Lung microvascular endothelial cell (primary cell): Measurements from ENCODE around the gene FIZ1. TPM values are rescaled to one million over a fixed set of nuclear protein-coding genes. Genes with fewer than 3 reads are reported as not detected.
A peak's percentile ranks its signal among the peaks of the same experiment; 100 is the strongest.

Source experiments
- DNase-seq, 2 donors: peaks; one replicate each; pipeline versions ENCODE4 v3.0.0 to v3.0.0-alpha.2; 2010; ENCODE audit warnings: low read depth in 2 of 2
- total RNA-seq: library from RNA; depleted of rRNA; stranded (reverse); fragments of >200 nt; gene quantifications from 2 replicates; pipeline ENCODE4 v1.2.1, GENCODE V29; 2014

FIZ1 gene, protein sequence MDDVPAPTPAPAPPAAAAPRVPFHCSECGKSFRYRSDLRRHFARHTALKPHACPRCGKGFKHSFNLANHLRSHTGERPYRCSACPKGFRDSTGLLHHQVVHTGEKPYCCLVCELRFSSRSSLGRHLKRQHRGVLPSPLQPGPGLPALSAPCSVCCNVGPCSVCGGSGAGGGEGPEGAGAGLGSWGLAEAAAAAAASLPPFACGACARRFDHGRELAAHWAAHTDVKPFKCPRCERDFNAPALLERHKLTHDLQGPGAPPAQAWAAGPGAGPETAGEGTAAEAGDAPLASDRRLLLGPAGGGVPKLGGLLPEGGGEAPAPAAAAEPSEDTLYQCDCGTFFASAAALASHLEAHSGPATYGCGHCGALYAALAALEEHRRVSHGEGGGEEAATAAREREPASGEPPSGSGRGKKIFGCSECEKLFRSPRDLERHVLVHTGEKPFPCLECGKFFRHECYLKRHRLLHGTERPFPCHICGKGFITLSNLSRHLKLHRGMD
- total RNA-seq = 1.5 and 3.2 TPM in 2 replicates

DNA sequence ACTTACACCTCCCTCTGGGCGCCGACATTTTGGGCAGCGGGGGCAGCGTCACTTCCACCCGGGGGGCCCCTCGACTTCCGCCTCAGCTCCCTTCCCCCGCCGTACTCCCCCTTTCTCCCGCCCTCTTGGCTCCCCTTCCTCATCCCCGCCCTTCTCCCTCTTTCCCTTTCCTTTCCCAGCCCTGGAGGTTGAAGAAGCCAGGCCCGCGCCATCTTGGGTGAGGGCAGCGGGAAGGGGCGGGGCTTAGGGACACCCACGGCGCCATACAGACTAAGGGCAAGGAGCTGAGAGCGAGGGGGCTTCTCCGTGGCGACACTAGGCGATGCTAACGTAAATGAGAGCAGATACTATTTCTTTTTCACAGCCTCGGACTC, at the start of gene FIZ1:
TSS of gene FIZ1 (minus strand) at position 50 of the 374 bp plus-strand sequence. CDS start 1,652 bp downstream, outside the sequence.
- DNase-seq = peak; percentile 99

DNA sequence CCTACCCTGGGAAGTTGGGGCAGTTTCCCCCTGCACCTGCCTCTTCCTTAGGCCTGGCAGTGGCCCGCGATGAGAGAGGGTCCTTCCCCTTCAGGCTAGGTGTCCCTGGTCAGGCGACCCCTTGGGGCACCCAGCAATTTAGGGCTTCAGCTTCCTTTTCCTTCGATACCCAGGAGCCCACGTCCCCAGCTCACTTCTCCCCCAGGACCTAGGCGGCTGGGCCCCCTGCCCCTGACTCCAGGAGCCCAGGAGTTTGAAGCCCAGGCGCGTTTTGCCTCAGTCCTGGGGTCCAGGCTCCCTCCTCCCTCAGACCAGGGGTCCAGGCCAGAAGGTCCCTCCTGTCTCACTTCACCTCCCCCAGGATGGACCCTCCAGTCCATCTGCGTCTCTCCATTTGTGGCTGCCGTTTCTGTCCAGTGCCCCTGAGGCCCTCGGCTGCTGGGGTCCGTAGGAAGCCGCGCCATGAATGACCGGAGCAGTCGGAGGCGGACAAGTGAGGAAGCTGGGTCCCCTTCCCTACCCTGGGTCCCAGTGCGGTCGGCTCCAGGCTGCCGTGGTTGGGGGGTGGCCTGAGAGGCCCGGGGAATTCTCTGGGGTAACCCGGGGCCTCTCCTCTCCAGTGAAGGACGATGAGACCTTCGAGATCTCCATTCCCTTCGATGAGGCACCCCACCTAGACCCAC, 49.4 kb upstream of the FIZ1 start:
- DNase-seq = no peak

DNA sequence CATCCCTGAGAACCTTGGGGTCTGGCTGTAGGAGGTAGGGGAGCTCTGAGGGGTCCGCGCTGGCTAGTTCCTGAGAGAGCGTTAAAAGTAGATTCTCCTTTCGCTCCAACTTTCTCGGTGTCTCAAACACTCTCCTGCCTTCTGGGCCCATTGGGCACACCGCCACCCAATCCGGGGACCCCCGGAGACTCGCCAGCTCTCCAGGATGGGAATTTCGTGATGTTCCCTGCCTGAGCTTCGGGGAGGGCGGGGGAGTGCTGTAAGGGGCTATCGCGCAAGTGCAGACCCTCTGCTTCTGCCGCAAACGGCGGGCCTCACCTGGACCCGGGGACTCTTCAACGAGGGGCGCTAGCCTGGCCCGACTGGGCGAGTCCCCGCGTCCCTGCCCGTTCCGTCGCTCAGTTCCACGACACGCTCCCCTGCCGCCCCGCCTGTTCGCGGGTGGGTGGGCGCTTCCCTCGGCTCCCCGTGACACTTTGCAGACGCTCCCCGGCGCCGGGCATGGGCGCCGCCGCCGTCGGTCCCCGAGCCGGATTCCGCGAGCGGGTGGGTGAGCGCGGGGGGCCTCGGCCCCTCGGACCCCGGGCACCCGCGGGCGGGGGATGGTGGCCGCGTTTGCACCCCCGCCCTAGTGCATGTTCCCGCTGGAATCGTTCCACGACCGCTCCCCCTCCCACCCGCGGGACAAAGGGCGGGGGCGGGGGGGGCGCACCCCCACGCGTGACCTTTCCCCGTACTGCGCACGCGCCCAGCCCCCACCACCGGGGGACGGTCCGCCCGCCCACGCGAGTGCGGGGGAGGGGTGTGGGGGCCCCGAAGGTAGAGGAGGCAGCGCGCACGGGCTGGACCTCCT, 48.6 kb upstream of the FIZ1 start, which contains the start of gene CCDC106:
TSS of gene CCDC106 (plus strand) at position 481 of the 853 bp plus-strand sequence. CDS start 835 bp downstream, outside the sequence.
- peak; percentile 70 to 79 for DNase-seq

DNA sequence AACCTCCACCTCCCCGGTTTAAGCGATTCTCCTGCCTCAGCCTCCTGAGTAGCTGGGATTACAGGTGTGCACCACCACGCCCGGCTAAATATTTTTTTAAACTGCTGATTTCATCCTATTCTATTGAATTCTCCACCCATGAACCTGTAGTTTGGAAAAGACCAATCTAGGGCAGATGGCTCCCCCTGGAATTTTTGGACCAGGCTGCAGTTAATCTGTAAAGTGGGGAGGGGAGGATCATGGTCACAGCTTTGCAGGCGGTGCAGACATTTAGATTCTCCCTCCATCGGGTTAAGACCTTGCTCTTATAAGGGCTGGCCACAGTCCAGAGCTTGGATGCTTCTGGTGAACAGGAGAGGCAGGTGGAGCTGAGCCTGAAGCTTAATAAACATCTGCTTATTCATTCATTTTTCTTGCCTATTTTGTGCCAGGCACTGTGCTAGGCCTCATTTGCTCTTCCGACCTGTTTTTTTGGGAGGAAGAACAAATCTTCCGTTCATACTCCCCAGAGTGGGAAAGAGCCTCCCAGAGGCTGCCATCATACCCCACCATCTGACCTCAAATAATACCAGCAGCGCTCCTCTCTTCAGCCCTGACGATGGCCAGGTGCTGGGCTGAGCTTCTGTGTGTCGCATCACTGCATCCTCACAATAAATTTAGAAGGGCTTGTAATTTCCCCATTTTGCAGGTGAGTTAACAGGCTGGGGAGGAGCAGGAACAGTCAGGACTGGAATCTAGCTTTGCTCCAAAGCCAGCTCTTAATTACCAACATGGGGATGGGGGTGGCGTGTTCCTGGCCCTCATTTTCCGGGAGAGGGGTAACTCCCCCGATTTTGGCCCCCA, 47.8 kb upstream of the FIZ1 start:
- DNase-seq = no peak

DNA sequence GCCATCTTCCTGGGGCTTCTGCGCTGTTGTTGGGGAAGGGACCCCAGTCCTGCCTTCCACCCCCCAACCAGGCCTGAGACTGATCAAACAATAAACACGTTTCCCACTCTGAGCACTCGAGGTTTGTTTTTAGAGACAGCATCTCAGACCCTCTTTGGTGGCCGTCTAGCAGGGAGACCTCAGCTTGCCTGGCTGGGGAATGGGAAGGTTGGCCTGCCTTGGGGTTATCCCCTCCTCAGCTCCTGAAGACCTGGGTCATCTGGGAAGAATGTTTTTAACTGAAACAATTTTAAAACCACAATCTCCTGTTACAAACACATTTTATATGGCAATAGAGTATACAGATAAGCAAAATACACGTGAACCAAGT, 46.2 kb upstream of the FIZ1 start:
- DNase-seq = no peak

DNA sequence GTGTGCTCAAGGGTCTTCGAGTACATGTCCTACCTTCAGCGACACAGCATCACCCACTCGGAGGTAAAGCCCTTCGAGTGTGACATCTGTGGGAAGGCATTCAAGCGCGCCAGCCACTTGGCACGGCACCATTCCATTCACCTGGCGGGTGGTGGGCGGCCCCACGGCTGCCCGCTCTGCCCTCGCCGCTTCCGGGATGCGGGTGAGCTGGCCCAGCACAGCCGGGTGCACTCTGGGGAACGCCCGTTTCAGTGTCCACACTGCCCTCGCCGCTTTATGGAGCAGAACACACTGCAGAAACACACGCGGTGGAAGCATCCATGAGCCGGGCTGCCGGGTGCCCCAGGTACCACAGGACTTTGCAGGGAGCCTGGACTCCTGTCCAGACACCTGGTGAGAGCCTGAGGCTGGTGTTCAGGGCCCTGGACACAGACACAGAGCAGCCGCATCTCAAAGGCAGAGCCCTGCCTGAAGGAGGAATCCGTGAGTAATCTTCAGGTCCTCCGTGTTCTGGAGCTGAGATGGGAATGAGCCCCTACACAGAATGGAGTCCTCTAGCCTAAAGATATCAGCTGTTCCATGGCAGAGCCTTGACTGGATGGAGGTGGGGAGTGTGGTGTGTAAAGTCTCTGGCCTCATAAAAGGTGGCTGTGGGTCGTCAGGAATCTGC, 45.7 kb upstream of the FIZ1 start:
- DNase-seq = no peak

DNA sequence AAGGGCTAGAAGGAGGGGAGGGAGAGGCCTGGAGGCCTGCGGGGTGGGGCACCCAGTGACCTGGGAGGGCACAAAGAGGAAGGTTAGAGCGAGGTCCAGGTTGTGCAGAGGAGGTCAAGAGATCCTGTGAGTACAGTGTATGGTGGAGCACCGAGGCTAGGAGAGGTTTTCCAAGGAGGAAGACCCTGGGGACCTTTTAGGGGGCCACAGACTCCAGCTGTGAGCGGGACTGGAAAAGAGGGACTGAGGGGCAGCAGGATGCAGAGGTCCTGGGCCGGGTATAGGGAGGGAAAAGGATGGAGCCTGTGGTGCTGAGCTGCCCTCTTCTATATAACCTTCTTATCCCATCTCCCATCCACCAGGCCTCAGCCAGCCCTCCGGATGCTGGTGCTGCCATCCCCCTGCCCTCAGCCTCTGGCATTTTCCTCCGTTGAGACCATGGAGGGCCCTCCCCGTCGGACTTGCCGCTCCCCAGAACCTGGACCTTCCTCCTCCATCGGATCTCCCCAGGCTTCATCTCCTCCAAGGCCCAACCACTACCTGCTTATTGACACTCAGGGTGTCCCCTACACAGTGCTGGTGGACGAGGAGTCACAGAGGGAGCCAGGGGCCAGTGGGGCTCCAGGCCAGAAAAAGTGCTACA, 45.0 kb upstream of the FIZ1 start:
- DNase-seq = no peak

DNA sequence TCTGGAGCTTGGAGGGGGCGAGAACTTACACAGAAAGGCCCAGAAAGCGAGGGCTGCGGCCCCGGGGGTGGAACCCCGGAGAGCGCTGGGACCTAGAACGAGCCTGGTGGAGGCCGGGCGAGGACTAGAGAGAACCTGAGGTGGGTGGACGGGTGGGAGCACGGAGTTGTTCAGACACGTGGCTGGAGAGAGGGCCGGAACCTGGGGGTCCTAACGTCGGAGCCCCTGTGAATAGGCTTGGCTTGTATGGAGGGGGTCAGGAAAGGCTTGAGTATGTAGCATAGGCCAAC, 44.5 kb upstream of the FIZ1 start:
- no peak for DNase-seq

DNA sequence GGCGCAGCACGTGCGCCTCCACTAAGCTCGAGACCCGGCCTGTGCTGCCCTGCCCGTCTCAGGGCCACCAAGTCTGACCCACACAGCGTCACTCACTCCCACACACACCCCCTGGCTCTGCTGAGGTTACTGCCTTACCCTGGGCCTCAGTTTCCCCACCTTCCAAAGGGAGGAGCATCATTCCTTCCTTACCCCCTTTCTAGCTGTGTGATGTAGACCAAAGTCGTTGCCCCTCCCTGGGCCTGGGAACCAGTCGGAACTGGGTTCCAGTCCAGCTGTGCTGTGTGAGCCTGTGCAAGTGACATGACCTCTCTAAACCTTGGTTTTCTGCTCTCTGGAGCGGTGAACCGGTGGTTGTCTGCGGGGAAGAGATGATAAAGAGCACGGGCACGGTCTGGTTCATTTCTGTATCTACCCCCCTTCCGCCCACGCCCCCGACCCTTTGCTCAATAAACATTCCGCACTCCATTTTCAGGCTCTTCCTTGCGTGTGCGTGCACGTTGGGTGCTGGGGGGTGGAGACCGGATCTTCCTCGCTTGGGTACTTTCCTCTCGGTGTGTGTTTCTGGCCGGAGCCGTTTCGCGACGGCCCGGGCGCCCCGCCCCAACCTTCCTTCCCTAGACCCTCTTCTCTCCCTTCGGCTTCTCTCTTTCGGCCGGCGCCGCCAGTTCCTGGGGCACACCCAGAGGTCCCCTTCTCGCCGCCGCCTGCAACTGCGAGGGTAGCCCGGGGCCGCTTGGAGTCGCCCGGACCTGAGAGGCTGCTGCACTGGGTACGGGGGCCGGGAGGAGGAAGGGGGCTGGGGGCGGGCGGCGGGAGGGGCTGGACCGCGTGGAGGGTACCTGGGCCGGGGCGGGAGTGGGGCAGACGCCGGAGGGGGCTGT, 43.9 kb upstream of the FIZ1 start, which contains the start of gene ZNF581:
TSS of gene ZNF581 (plus strand) at position 647 of the 884 bp plus-strand sequence. CDS start 923 bp downstream, outside the sequence.
- DNase-seq = peak; percentile 76 to 79

DNA sequence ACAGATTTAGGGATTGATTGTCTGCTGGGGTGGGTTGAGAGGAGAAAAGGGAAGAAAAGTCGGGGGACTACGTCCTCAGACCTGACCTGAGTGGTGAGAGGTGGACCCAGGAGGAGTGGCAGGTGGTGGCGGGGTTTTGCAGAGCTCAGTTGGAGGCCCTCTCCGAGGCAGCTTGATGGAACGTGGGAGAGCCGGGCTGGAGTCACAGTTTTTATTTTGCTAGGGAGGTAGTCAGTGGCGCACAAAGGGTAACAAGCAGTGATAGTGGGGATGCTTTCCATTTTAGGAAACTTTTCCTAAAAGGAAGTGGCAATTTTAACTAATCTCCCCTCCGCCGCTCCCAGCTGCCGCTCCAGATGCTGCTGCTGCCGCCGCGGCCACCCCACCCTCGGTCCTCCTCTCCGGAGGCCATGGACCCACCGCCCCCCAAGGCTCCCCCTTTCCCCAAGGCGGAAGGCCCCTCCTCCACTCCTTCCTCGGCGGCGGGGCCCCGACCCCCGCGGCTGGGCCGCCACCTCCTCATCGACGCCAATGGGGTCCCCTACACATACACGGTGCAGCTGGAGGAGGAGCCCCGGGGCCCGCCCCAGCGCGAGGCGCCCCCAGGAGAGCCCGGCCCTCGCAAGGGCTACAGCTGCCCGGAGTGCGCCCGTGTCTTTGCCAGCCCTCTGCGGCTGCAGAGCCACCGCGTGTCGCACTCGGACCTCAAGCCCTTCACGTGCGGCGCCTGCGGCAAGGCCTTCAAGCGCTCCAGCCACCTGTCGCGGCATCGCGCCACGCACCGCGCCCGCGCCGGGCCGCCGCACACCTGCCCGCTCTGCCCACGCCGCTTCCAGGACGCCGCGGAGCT, 43.1 kb upstream of the FIZ1 start:
- no peak for DNase-seq

DNA sequence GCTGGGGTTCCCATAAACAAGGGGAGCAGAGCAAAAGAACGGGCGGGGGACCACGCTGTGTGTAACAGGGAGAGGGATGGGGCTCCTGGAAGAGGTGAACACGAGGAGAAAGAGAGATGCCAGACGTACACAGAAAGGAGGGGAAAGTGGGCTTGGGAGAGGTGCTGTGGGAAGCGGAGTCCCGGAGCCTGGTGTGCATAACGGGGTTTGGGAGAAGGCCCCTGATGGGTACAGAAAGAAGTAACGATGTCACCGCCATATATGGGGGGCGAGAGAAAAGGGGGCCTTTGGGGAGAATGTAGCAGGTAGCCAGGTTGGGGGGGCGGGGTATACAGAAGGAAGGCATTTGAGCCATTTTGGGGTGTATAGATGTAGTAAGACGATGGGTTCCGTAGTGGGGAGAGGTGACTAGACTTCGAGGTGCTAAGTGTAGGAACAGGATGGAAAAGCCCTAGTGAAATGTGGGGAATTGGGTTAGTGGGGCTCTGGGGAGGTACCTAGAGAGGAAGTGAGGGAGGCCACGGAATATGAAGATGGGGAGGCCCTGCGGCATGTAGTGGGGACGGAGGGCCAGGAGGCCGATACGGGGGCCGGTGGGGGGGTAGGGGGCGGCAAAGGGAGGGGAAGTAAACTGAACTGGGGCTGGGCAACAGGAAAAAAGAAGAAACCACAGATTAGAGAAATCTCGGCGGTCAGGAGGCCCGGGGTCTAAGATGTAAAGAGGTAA, 42.3 kb upstream of the FIZ1 start:
- peak in 1 of 2 donors; percentile 34 for DNase-seq

DNA sequence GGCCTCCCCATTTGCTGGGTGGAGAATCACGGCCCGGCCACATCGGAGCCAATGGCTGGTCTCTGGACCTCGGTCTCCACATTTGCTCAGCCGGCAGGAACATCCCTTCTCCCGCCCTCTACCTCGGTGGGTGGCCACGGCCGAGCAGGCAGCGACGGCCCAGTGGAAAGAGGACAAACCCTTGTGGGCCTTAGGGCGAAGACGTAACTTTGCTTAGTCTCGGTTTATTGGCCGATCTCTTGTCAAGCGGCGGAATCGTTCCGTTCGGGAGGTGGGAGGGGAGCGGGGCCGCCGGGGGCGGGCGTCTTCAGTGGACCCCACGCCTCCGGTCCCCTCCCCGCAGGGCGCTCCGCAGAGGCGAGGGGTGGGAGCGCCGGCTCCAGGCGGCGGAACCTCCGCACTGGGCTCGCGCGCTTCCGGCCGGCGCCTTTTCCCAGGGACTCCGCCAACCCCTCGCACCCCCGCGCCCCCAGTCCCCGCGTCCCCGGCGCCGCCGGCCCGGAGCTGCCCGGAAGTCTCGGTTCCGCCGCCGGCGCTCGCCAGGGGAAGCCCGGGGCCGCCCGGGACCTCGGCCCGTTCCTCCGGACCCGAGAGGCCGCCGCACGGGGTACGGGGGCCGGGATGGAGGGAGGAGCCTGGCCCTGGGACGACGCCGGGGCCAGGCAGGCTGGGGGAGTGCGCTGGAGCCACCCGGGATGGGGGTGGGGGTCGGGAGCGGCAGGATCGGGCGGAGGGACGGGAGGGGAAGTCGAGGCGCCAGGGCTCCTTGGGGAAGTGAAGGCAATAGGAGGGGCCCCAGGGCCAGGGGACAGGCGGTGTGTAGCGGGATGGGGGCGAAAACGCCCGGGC, 41.5 kb upstream of the FIZ1 start, which contains the start of gene ZNF580:
TSS of gene ZNF580 (plus strand) at position 426 of the 849 bp plus-strand sequence. CDS start 1,507 bp downstream, outside the sequence.
- DNase-seq = peak; percentile 62 to 73

DNA sequence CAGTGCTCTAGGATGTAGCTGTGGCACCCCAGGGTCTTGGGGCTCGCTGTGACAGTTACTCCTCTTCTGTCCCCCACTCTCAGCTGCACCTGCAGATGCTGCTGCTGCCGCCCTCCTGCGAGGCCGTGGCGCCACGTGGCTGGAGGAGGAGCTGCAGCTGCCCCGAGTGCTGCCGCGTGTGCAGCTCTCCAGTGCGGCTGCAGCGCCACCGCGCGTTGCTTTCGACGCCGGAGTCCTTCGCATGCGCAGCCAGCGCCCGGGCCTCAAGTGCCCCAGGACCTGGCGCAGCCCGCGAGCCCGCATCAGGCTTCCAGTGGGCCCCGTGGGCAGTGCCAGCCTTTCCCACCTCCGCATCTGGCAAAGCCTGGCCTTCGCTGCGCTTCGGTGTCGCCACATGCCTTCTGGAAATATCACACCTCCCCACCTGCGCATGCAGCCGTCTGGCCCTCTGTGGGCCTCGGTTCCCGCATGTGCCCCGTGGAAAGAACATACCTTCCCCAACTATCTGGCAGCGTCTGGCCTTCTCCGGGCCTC, 40.8 kb upstream of the FIZ1 start:
- peak; percentile 83 to 87 for DNase-seq

DNA sequence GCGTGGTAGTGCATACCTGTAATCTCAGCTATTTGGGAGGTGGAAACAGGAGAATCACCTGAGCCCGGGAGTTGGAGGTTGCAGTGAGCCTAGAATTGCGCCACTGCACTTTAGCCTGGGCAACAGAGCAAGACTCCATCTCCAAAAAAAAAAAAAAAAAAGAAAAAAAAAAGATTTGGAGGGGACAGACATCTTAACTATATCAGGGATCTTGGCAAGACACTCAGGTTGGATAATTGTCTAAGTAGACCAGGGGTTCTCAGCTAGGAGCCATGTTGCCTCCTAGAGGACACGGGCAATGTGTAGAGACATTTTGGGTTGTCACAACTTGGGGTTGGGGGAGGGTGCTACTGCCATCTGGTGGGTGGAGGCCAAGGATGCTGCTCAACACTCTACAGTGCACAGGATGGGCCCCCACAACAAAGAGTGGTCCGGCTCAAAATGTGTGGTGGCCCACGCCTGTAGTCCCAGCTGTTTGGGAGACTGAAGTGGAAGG, 39.6 kb upstream of the FIZ1 start:
- peak; percentile 37 to 49 for DNase-seq

DNA sequence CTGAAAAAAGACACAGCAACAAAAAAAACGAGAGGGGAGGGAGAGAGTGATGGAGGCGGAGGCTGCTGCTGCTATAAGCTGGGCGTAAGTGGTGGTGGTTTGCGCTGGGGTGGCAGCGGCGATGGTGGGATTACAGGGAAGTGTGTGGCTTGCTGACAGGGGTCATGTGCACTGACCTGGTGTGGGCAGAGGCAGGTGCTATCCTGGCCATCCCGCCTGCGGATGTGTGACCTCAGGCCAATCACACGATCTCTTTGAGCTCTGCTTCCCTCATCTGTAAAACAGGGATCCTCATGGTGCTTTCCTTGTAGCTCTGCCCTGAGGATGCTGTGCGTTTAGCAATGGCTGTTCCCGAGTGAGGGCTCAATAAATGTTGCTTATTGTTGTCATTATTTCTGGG, 38.2 kb upstream of the FIZ1 start:
- no peak for DNase-seq

DNA sequence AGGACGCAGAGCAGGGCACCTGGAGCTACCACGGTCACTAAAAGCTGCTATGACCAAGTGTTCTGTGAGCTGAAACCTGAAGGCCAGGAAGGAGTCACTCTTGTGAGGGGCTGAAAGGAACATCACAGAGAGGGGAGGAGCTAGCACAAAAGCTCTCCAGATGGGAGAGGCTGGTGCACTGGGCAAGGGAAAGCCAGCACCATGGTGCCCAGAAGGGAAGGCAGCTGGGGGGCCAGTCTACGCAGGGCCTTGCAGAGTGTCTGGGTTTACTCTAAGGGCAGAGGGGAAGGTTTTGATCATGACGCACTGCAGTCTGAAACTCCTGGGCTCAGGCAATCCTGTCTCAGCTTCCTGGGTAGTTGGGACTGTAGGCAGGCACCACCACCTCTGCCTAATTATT, 37.4 kb upstream of the FIZ1 start:
- no peak for DNase-seq
